GM12864 (cell line): Measurements from ENCODE around the gene RAB35.

Experiments used
- DNase-seq: peaks from one replicate; pipeline ENCODE4 v3.0.0-alpha.2; 2011; ENCODE audit warnings: low read depth
- H3K4me3 ChIP-seq: 2 replicates; pipeline ENCODE4 v1.5.1; 2011; ENCODE audit warnings: mild to moderate bottlenecking, low read depth, low read length, control low read depth
- CTCF ChIP-seq: IDR thresholded peaks from 2 replicates; pipeline ENCODE4 v1.5.1; 2011; ENCODE audit warnings: low read depth, mild to moderate bottlenecking, moderate library complexity, low read length, control low read depth, inconsistent platforms; ENCODE audit errors: missing control alignments

RAB35 gene

GRCh38 chr12:120134307-120134980, 17.9 kb upstream of the RAB35 start:
- no peak for DNase-seq
- no peak for TF ChIP-seq CTCF
- no peak overlapping the region for H3K4me3 ChIP-seq

DNA sequence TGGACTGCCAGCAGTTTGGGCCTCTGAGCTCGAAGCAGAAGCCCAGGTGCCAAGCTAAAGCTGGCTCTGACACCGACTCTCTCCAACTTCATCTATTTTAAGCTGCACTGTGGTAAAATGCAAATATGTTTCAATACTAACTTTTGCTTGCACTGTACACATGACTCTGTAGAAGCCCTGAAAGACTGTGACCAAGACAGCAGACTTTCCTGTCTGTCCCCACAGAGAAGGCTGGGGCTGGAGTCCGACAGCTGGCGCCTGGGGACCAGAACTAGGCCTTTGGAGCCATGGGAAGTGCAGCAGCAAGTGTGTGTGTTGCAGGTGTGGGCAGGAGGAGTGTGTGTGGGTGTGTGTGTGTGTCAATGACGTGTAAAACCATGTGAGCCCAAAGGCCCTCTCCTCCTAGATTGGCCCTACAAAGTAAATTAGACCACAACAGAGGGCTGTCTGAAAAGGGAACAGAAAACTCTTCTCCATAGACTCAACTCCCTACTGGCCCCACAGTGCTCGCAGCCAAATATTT, 16.4 kb upstream of the RAB35 start:
- peak; percentile 84 for DNase-seq
- H3K4me3 ChIP-seq: no peak overlapping the region
- TF ChIP-seq CTCF: no peak

- TF ChIP-seq CTCF: no peak
- H3K4me3 ChIP-seq: no peak overlapping the region
- DNase-seq: no peak
Measured at GRCh38 chr12:120132054-120132836, 15.7 kb upstream of the RAB35 start.

DNA sequence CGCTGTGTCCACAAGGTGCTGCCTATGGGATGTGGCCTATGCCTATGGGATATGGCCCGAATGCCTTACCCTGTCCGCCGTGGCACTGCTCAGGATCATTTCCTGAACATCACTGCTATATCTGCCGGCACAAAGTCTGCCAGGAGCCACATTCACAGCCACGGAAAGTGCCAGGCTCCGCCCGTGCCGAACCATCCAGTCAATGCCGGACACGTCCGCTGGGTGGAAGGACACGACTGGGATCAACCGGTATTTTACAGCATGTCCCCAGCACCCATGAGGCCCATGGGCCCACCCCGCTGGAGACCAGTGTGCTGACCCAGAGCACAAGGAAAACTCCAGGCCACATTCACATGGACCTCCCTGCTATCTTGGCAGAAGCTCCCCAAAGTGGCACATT, 14.6 kb upstream of the RAB35 start:
- no peak for DNase-seq
- no peak overlapping the region for H3K4me3 ChIP-seq

DNA sequence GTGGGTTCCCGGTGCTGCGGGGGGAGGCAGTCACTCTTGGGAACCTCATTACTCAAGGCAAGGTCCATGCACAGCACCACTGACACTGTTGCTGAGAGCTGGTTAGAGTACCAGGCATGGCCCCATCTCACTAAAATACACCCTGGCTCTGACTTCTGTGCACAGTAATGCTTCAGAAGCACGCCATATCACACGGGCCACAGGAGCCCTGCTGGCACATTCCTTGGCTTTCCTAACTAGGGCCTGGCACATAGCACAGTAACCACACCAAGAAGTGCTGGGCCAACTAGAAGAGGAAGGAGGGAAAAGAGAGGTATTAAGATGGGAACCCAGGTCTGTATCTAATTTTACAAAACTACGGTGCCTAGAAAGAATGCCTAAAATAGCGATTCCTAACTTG, 13.5 kb upstream of the RAB35 start:
- no peak overlapping the region for H3K4me3 ChIP-seq
- no peak for TF ChIP-seq CTCF
- DNase-seq: no peak

More for the DNA sequence above, 14.6 kb upstream of the RAB35 start:
- TF ChIP-seq CTCF: no peak

- no peak overlapping the region for H3K4me3 ChIP-seq
- no peak for DNase-seq
- TF ChIP-seq CTCF: no peak
Measured at GRCh38 chr12:120126635-120127005, 10.1 kb upstream of the RAB35 start.
